H1 (cell line): ENCODE data around the gene PDP2. TPM values are rescaled to one million over a fixed set of nuclear protein-coding genes. Genes with fewer than 3 reads are reported as not detected.

ENCODE experiments used
- CHD1 ChIP-seq: IDR thresholded peaks from 2 replicates; pipeline ENCODE4 v1.6.1; 2012; ENCODE audit warnings: low read depth, low read length, improper control_type of control experiment
- HDAC6 ChIP-seq: IDR thresholded peaks from one replicate; pipeline ENCODE4 v1.7.1; 2012; ENCODE audit warnings: low read depth, mild to moderate bottlenecking, inconsistent platforms, low read length, moderate library complexity
- NANOG ChIP-seq: IDR thresholded peaks from 2 replicates; pipeline ENCODE4 v1.6.1; 2011; ENCODE audit warnings: low read length, low read depth, mild to moderate bottlenecking, inconsistent platforms; ENCODE audit not compliant: insufficient read depth, poor library complexity, severe bottlenecking
- POLR2A ChIP-seq, 2 experiments: IDR thresholded peaks; 1 replicate in 1 of 2; 2 replicates in 1 of 2; pipeline ENCODE4 v1.6.1; 2011; ENCODE audit warnings: low read depth in 2 of 2, low read length in 2 of 2, mild to moderate bottlenecking in 2 of 2; ENCODE audit errors: control extremely low read depth in 1 of 2
- polyA plus RNA-seq, 7 experiments: library from polyadenylated mRNA; depleted of rRNA in 3 of 7; stranded (reverse) in 5 of 7; unstranded in 2 of 7; fragments of >200 nt in 5 of 7; fragments of 200-250 nt in 2 of 7; gene quantifications; 1 replicate in 5 of 7; 2 replicates in 1 of 7; 4 replicates in 1 of 7; pipeline versions ENCODE4 v1.2.1 to v1.2.3, GENCODE V29; 2011 to 2013; ENCODE audit warnings: missing spikeins in 2 of 7, mixed read lengths in 2 of 7
- total RNA-seq: library from RNA; stranded (reverse); fragmentation: NEBNext Ultra II Directional; extraction: Animal tissue kit (Norgen Biotek cat#: 25700); gene quantifications from 2 replicates; pipeline ENCODE4 v1.2.1, GENCODE V29; 2021
- TF ChIP-seq, protein P1 (sequence below): fragments of 300-600 bp; sonication (generic); IDR thresholded peaks from 2 replicates; pipeline ENCODE4 v1.7.1; 2012; ENCODE audit warnings: low read length, moderate library complexity, mild to moderate bottlenecking, inconsistent platforms; ENCODE audit not compliant: insufficient replicate concordance
- TF ChIP-seq, protein P2 (sequence below): IDR thresholded peaks from 2 replicates; pipeline ENCODE4 v1.6.1; 2012; ENCODE audit warnings: inconsistent platforms
- TF ChIP-seq, protein P3 (sequence below), 3 experiments: IDR thresholded peaks; 1 replicate in 2 of 3; 2 replicates in 1 of 3; pipeline versions ENCODE4 v1.5.1 to v1.6.1; 2011; ENCODE audit warnings: low read length in 3 of 3, mild to moderate bottlenecking in 3 of 3, inconsistent platforms in 2 of 3, low read depth in 1 of 3, moderate library complexity in 1 of 3; ENCODE audit not compliant: insufficient read depth in 1 of 3; ENCODE audit errors: control extremely low read depth in 1 of 3

PDP2 gene
- total and polyA plus RNA-seq, 2 of the 8 experiments (the other 6 are each of a cell fraction or from before 2014, with no cell fraction given): 11.7 to 36.5 TPM

DNA sequence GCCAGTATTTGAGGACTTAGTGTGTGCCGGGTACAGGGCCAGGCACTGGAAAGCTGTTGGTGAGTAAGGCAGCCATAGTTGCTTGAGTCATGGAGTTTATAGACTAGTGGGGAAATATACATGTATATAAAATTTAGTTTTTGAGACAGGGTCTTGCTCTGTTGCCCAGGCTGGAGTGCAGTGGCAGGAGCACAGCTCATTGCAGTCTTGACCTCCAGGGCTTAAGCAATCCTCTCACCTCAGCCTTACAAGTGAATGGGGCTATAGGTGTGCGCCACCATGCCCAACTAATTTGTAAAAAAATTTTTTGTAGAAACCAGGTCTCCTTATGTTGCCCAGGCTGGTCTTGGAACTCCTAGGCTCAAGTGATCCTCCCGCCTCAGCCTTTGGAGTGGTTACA lies 2.4 kb downstream of the PDP2 start (continued):
- TF ChIP-seq, protein P1, sequence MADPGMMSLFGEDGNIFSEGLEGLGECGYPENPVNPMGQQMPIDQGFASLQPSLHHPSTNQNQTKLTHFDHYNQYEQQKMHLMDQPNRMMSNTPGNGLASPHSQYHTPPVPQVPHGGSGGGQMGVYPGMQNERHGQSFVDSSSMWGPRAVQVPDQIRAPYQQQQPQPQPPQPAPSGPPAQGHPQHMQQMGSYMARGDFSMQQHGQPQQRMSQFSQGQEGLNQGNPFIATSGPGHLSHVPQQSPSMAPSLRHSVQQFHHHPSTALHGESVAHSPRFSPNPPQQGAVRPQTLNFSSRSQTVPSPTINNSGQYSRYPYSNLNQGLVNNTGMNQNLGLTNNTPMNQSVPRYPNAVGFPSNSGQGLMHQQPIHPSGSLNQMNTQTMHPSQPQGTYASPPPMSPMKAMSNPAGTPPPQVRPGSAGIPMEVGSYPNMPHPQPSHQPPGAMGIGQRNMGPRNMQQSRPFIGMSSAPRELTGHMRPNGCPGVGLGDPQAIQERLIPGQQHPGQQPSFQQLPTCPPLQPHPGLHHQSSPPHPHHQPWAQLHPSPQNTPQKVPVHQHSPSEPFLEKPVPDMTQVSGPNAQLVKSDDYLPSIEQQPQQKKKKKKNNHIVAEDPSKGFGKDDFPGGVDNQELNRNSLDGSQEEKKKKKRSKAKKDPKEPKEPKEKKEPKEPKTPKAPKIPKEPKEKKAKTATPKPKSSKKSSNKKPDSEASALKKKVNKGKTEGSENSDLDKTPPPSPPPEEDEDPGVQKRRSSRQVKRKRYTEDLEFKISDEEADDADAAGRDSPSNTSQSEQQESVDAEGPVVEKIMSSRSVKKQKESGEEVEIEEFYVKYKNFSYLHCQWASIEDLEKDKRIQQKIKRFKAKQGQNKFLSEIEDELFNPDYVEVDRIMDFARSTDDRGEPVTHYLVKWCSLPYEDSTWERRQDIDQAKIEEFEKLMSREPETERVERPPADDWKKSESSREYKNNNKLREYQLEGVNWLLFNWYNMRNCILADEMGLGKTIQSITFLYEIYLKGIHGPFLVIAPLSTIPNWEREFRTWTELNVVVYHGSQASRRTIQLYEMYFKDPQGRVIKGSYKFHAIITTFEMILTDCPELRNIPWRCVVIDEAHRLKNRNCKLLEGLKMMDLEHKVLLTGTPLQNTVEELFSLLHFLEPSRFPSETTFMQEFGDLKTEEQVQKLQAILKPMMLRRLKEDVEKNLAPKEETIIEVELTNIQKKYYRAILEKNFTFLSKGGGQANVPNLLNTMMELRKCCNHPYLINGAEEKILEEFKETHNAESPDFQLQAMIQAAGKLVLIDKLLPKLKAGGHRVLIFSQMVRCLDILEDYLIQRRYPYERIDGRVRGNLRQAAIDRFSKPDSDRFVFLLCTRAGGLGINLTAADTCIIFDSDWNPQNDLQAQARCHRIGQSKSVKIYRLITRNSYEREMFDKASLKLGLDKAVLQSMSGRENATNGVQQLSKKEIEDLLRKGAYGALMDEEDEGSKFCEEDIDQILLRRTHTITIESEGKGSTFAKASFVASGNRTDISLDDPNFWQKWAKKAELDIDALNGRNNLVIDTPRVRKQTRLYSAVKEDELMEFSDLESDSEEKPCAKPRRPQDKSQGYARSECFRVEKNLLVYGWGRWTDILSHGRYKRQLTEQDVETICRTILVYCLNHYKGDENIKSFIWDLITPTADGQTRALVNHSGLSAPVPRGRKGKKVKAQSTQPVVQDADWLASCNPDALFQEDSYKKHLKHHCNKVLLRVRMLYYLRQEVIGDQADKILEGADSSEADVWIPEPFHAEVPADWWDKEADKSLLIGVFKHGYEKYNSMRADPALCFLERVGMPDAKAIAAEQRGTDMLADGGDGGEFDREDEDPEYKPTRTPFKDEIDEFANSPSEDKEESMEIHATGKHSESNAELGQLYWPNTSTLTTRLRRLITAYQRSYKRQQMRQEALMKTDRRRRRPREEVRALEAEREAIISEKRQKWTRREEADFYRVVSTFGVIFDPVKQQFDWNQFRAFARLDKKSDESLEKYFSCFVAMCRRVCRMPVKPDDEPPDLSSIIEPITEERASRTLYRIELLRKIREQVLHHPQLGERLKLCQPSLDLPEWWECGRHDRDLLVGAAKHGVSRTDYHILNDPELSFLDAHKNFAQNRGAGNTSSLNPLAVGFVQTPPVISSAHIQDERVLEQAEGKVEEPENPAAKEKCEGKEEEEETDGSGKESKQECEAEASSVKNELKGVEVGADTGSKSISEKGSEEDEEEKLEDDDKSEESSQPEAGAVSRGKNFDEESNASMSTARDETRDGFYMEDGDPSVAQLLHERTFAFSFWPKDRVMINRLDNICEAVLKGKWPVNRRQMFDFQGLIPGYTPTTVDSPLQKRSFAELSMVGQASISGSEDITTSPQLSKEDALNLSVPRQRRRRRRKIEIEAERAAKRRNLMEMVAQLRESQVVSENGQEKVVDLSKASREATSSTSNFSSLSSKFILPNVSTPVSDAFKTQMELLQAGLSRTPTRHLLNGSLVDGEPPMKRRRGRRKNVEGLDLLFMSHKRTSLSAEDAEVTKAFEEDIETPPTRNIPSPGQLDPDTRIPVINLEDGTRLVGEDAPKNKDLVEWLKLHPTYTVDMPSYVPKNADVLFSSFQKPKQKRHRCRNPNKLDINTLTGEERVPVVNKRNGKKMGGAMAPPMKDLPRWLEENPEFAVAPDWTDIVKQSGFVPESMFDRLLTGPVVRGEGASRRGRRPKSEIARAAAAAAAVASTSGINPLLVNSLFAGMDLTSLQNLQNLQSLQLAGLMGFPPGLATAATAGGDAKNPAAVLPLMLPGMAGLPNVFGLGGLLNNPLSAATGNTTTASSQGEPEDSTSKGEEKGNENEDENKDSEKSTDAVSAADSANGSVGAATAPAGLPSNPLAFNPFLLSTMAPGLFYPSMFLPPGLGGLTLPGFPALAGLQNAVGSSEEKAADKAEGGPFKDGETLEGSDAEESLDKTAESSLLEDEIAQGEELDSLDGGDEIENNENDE: no peak
- no peak for TF ChIP-seq CHD1
- TF ChIP-seq HDAC6: no peak
- TF ChIP-seq, protein P2, sequence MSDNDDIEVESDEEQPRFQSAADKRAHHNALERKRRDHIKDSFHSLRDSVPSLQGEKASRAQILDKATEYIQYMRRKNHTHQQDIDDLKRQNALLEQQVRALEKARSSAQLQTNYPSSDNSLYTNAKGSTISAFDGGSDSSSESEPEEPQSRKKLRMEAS: no peak
- no peak for TF ChIP-seq POLR2A (IDR thresholded peaks at IDR 0.05; ENCODE audit: control extremely low read depth in 1 of 2, low read depth in 2 of 2, low read length in 2 of 2)
- TF ChIP-seq, protein P3, sequence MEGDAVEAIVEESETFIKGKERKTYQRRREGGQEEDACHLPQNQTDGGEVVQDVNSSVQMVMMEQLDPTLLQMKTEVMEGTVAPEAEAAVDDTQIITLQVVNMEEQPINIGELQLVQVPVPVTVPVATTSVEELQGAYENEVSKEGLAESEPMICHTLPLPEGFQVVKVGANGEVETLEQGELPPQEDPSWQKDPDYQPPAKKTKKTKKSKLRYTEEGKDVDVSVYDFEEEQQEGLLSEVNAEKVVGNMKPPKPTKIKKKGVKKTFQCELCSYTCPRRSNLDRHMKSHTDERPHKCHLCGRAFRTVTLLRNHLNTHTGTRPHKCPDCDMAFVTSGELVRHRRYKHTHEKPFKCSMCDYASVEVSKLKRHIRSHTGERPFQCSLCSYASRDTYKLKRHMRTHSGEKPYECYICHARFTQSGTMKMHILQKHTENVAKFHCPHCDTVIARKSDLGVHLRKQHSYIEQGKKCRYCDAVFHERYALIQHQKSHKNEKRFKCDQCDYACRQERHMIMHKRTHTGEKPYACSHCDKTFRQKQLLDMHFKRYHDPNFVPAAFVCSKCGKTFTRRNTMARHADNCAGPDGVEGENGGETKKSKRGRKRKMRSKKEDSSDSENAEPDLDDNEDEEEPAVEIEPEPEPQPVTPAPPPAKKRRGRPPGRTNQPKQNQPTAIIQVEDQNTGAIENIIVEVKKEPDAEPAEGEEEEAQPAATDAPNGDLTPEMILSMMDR (IDR thresholded peaks at IDR 0.05; ENCODE audit: control extremely low read depth in 1 of 3, insufficient read depth in 1 of 3, low read depth in 1 of 3, low read length in 3 of 3): no peak
- no peak for TF ChIP-seq NANOG
